MCF 10A (cell line): ENCODE data around the gene TBC1D26. TPM values are rescaled to one million over a fixed set of nuclear protein-coding genes. Genes with fewer than 3 reads are reported as not detected.
"Not testable (repeated sequence)": the region's sequence is repeated elsewhere in the genome, so short reads cannot be mapped to it uniquely, and the experiment has no call there.

Source experiments
- BruUV-seq: library from RNA; stranded (reverse); fragments of 400-500 nt; replicated peaks from 2 replicates; lab custom pipeline; 2021; lab: Mats Ljungman, UMichigan
- CTCF ChIA-PET: fragments of 300-600 bp; sonication (Branson Sonifier 250); formaldehyde crosslinking; extraction: SDS; loops from one replicate; lab custom pipeline; 2021; ENCODE audit warnings: antibody characterized with exemption, inconsistent platforms; lab: Yijun Ruan, JAX
- POLR2A ChIA-PET: fragments of 300-600, 350-650 bp; sonication (Branson Sonifier 250); formaldehyde crosslinking; extraction: SDS; loops from one replicate; lab custom pipeline; 2020; ENCODE audit warnings: antibody characterized with exemption, inconsistent platforms; lab: Yijun Ruan, JAX
- DNase-seq: peaks from one replicate; pipeline ENCODE4 v3.0.0-alpha.2; 2018; ENCODE audit not compliant: unreplicated experiment
- H3K27ac Mint-ChIP-seq: one replicate; pipeline ENCODE4 v1.8.0; 2022; ENCODE audit warnings: mild to moderate bottlenecking, low read depth, mixed read lengths; ENCODE audit not compliant: unreplicated experiment
- H3K27me3 Mint-ChIP-seq: one replicate; pipeline ENCODE4 v1.8.0; 2022; ENCODE audit warnings: mixed read lengths; ENCODE audit not compliant: insufficient read depth, unreplicated experiment
- H3K36me3 Mint-ChIP-seq: one replicate; pipeline ENCODE4 v1.8.0; 2022; ENCODE audit warnings: mild to moderate bottlenecking, moderate library complexity, mixed read lengths; ENCODE audit not compliant: insufficient read depth, unreplicated experiment
- H3K4me1 Mint-ChIP-seq: one replicate; pipeline ENCODE4 v1.8.0; 2022; ENCODE audit warnings: mixed read lengths; ENCODE audit not compliant: insufficient read depth, unreplicated experiment
- H3K4me3 Mint-ChIP-seq: one replicate; pipeline ENCODE4 v1.8.0; 2022; ENCODE audit warnings: mild to moderate bottlenecking, moderate library complexity, mixed read lengths; ENCODE audit not compliant: unreplicated experiment
- H3K9me3 Mint-ChIP-seq: one replicate; pipeline ENCODE4 v1.8.0; 2022; ENCODE audit warnings: mixed read lengths; ENCODE audit not compliant: unreplicated experiment
- intact Hi-C: fragments of 100-400 bp; cut with micrococcal nuclease; formaldehyde crosslinking; loops from 2 replicates; pipeline ENCODE4 v1.14.1; 2022
- total RNA-seq: library from RNA; stranded (reverse); gene quantifications from 2 replicates; pipeline ENCODE4 v1.2.3, GENCODE V29; 2022
- TF ChIP-seq, protein P1 (sequence below): fragments of 200-600 bp; IDR thresholded peaks from one replicate; pipeline ENCODE4 v1.8.0; 2022; ENCODE audit warnings: antibody characterized with exemption, mild to moderate bottlenecking; ENCODE audit not compliant: unreplicated experiment

Gene TBC1D26
- total RNA-seq, 1 experiment from 2014 or later = not detected

DNA sequence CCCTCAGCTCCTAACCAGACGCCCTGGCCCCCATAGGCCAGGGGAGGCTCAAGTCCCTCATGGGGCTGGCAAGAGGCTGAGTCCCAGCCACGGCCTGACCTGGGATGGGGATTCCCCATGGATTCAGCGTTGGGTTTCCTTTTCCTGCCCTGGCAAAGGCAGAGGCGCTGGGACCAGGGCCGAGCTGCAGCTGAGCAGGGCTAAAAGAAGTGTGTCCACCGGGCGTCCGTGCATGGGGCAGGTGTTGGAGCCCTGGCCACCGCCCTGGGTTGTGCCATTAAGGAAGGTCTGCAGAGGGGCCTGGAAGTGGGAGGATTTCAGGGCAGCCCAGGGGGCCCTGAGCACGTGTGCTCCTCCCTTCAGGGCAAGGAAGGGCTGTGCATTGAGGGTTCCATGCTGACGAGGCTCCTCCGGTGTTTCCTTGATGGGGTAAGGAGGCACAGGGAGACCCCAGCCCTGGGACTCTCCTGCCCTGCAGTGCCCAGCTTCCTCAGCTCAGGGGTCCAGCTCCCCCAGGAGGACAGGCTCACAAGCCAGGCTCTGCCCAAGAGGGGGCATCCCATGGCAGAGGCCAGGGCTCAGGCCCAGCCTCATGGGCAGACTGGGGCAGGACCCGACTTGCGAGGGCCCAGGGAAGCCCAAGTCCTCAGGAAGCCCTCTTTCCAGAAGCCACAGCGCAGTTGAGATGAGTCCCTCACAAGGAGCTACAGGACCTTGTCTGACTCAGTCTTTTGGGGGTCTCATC is 10.1 kb downstream of the TBC1D26 start:
- Mint-ChIP-seq H3K36me3 (no peaks in the 10 kb centered on the region), H3K4me1 (no peaks in the 10 kb centered on the region), H3K27ac (no peak overlapping the region), H3K9me3 (no peaks in the 10 kb centered on the region), H3K27me3 (peaks cover 13% of the 10 kb centered on the region), H3K4me3 (no peak overlapping the region)
- ChIA-PET POLR2A (no interaction called here), CTCF (no interaction called here)
- TF ChIP-seq, protein P1, sequence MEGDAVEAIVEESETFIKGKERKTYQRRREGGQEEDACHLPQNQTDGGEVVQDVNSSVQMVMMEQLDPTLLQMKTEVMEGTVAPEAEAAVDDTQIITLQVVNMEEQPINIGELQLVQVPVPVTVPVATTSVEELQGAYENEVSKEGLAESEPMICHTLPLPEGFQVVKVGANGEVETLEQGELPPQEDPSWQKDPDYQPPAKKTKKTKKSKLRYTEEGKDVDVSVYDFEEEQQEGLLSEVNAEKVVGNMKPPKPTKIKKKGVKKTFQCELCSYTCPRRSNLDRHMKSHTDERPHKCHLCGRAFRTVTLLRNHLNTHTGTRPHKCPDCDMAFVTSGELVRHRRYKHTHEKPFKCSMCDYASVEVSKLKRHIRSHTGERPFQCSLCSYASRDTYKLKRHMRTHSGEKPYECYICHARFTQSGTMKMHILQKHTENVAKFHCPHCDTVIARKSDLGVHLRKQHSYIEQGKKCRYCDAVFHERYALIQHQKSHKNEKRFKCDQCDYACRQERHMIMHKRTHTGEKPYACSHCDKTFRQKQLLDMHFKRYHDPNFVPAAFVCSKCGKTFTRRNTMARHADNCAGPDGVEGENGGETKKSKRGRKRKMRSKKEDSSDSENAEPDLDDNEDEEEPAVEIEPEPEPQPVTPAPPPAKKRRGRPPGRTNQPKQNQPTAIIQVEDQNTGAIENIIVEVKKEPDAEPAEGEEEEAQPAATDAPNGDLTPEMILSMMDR = no peak
- intact Hi-C loops = no loop called here
- no peak for DNase-seq
- BruUV-seq = no TSS peak

DNA sequence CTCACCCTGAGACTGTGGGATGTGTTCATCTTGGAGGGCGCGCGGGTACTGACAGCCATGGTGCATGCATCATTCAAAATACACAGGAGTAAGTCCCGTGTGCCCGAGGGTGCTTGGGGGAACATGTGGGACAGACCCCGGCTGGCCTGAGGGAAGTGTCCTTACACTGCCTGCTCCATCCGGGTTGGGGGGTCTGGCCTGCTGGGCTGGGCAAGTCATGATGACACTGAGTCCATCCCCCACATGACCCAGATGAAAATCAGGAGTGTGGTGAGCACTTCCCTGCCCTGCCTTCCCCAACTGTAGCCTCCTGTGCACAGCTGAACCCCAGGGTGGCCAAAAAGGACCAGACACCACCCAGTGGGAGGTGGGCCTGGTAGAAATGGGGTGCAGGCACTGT is 10.8 kb downstream of the TBC1D26 start:
- Mint-ChIP-seq H3K4me3 (no peak overlapping the region), H3K4me1 (no peaks in the 10 kb centered on the region), H3K27ac (no peak overlapping the region), H3K27me3 (peaks cover 14% of the 10 kb centered on the region), H3K9me3 (no peaks in the 10 kb centered on the region), H3K36me3 (no peaks in the 10 kb centered on the region)
- POLR2A ChIA-PET = no interaction called here
- CTCF ChIA-PET = no interaction called here
- no peak for DNase-seq
- intact Hi-C loops = no loop called here
- TF ChIP-seq, protein P1 = no peak
- BruUV-seq = no TSS peak

DNA sequence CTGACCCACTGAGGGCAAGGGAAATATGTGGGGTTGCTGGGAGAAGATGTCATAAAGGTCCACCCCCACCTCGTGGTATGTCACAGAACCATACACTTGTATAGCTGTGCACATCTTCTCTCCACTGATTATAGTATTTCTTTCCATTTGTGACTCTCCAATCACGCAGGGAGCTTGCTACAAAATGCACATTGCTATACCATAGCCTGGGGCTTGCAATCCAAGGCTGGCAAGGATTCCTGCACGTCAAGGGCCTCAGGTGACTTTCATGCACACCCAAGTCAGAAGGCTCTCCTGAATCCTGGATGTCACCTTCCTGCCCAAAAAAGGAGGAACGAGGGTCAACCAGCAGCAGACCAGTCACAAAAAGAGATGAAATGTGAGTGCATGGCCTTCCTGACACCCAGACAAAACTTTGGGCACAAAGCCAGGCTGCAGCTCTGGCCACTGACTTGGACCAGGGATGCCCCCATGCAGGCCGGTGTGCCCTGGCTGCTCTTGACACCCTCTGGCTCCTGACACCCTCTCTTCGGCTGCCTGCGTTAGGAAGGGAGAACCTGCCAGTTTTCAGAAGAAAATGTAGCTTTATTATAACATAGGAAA is 12.1 kb downstream of the TBC1D26 start:
- Mint-ChIP-seq H3K4me1 (no peaks in the 10 kb centered on the region), H3K9me3 (no peaks in the 10 kb centered on the region), H3K27me3 (peaks cover 14% of the 10 kb centered on the region), H3K36me3 (no peaks in the 10 kb centered on the region), H3K4me3 (no peak overlapping the region), H3K27ac (no peak overlapping the region)
- TF ChIP-seq, protein P1 = no peak
- intact Hi-C loops = no loop called here
- DNase-seq = no peak
- ChIA-PET POLR2A (no interaction called here), CTCF (no interaction called here)
- no TSS peak for BruUV-seq

DNA sequence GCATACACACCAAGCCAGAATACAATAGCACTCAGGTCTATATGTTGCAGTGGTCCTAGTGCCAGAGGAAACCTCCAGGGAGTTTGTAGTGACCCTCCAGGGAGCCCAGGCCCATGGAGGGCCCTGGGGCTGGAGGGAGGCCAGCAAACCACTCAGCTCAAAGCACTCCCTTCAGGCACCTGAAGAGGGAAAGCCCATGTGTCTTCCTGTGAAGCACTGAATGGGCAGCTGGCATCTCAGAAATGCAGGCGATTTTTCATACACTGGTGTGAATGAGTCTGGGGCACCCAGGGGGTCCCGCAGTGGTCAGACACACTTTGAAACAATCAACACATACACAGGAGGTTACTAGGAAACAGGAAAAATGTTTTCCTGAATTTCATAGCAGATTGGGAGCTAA is 12.8 kb downstream of the TBC1D26 start:
- POLR2A ChIA-PET = no interaction called here
- DNase-seq = no peak
- intact Hi-C loops = no loop called here
- no TSS peak for BruUV-seq
- no peaks in the 10 kb centered on the region for H3K9me3 Mint-ChIP-seq
- CTCF ChIA-PET = no interaction called here
- no peaks in the 10 kb centered on the region for H3K36me3 Mint-ChIP-seq
- H3K27me3 Mint-ChIP-seq = peaks cover 14% of the 10 kb centered on the region
- H3K4me1 Mint-ChIP-seq = no peaks in the 10 kb centered on the region
- H3K4me3 Mint-ChIP-seq = no peak overlapping the region
- no peak overlapping the region for H3K27ac Mint-ChIP-seq
- TF ChIP-seq, protein P1 = no peak

DNA sequence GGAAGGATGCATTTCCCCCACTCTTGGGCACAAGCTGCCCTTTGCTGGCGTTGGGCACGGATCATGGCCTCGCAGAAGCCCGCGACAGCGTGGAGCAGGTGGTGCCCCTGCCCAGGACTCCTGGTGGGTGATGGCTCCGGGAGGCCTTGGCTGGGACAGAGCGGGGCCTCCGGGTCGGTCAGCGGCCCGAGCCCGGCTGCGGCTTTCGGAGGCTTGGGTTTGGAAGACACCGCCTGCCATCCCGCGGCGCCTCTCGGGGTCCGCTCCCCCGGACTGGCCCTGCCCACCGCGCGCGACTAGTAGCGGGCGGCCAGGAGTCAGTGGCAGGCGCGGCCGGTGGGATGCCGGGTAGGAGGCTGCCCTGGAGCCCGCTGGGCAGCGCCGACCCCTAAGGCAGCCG is 17.3 kb downstream of the TBC1D26 start:
- H3K4me3 Mint-ChIP-seq, intact Hi-C loops, H3K27ac Mint-ChIP-seq, BruUV-seq, CTCF ChIA-PET, POLR2A ChIA-PET, H3K4me1 Mint-ChIP-seq, DNase-seq, H3K36me3 Mint-ChIP-seq, H3K9me3 Mint-ChIP-seq: not testable (repeated sequence)
- peaks cover 14% of the 10 kb centered on the region for H3K27me3 Mint-ChIP-seq

DNA sequence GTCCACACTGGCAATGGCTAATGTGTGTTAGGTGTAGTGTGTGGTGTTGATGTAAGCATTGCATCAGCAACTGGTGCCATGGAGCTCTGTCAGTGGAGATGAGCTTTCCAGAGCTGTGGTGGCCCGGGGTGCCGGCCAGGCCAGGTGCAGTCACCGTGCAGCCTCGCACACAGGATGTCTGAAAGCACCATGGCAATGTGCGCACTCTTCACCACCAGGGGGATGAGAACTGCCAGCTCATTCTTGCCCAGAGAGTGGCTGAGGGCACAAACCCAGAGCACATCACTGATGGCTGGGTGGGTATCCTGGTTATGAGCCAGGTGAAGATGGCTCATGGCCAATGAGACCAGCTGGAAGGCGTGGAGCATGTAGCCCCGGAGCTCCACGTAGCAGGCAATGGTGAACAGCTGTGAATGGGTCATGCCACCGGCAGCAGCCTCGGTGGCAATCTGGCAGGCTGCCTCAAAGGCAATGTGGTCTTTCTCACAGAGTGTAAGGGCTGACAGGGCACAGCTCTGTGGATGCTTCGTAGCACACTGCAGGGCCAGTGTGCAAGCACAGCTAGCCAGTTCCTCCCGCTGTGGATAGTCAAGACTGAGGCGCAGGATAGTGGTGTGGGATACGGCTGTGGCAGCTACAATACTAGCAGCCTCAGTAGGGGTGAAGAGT is 36.9 kb downstream of the TBC1D26 start:
- H3K27ac Mint-ChIP-seq, DNase-seq, CTCF ChIA-PET, H3K9me3 Mint-ChIP-seq, H3K4me3 Mint-ChIP-seq, POLR2A ChIA-PET, intact Hi-C loops, BruUV-seq, H3K27me3 Mint-ChIP-seq, H3K4me1 Mint-ChIP-seq, H3K36me3 Mint-ChIP-seq: not testable (repeated sequence)
